A673 (cell line): Measurements from ENCODE around the gene CTNNA2. TPM values are rescaled to one million over a fixed set of nuclear protein-coding genes. Genes with fewer than 3 reads are reported as not detected.
"Not testable (repeated sequence)": the region's sequence is repeated elsewhere in the genome, so short reads cannot be mapped to it uniquely, and the experiment has no call there.

Experiments
- BruUV-seq: library from RNA; stranded (reverse); fragments of 400-500 nt; replicated peaks from 2 replicates; lab custom pipeline; 2021; lab: Mats Ljungman, UMichigan
- CTCF ChIA-PET: fragments of 300-600 bp; sonication (Branson Sonifier 250); formaldehyde crosslinking; loops from one replicate; lab custom pipeline; 2022; ENCODE audit warnings: antibody characterized with exemption; lab: Charles Lee
- POLR2A ChIA-PET: fragments of 300-600 bp; sonication (Branson Sonifier 250); formaldehyde crosslinking; loops from one replicate; lab custom pipeline; 2022; ENCODE audit warnings: antibody characterized with exemption; ENCODE audit not compliant: low non-redundant PET; lab: Charles Lee
- DNase-seq: peaks from one replicate; pipeline ENCODE4 v3.0.0-alpha.2; 2015; ENCODE audit warnings: low spot score
- H3K27ac ChIP-seq: fragments of 200-600 bp; sonication (generic); 2 replicates; pipeline ENCODE4 v1.5.1; 2016; ENCODE audit warnings: mixed run types, low read depth, mild to moderate bottlenecking, mixed read lengths, antibody characterized with exemption, low read length; ENCODE audit not compliant: poor library complexity, severe bottlenecking
- H3K27me3 ChIP-seq: fragments of 200-600 bp; sonication (generic); replicated peaks from 2 replicates; pipeline ENCODE4 v1.6.1; 2017; ENCODE audit warnings: mixed run types, low read depth, mild to moderate bottlenecking, mixed read lengths, antibody characterized with exemption, low read length; ENCODE audit not compliant: insufficient read depth, poor library complexity
- H3K36me3 ChIP-seq: fragments of 200-600 bp; sonication (generic); 2 replicates; pipeline ENCODE4 v1.6.1; 2016; ENCODE audit warnings: mixed run types, mild to moderate bottlenecking, mixed read lengths, antibody characterized with exemption, low read length; ENCODE audit not compliant: insufficient read depth, poor library complexity, severe bottlenecking
- H3K4me1 ChIP-seq: fragments of 200-600 bp; sonication (generic); 2 replicates; pipeline ENCODE4 v1.6.1; 2017; ENCODE audit warnings: mixed run types, mild to moderate bottlenecking, mixed read lengths, antibody characterized with exemption, low read length; ENCODE audit not compliant: insufficient read depth, poor library complexity, severe bottlenecking
- H3K4me3 ChIP-seq: fragments of 200-600 bp; sonication (generic); 2 replicates; pipeline ENCODE4 v1.5.1; 2016; ENCODE audit warnings: low read depth, mixed run types, mild to moderate bottlenecking, mixed read lengths, low read length; ENCODE audit not compliant: poor library complexity, severe bottlenecking
- H3K9me3 ChIP-seq: fragments of 200-600 bp; sonication (generic); 2 replicates; pipeline ENCODE4 v1.6.1; 2016; ENCODE audit warnings: mixed run types, low read depth, mild to moderate bottlenecking, mixed read lengths, antibody characterized with exemption, low read length; ENCODE audit not compliant: poor library complexity, severe bottlenecking
- CTCF ChIP-seq: fragments of 300-800, 200-600 bp; sonication (generic); conservative IDR thresholded peaks from 2 replicates; pipeline ENCODE4 v1.5.1; 2017; ENCODE audit warnings: low read depth, mild to moderate bottlenecking, antibody characterized with exemption, low read length, moderate library complexity, mixed read lengths
- EZH2 ChIP-seq: fragments of 200-600 bp; sonication (generic); IDR thresholded peaks from 2 replicates; pipeline ENCODE4 v1.6.1; 2017; ENCODE audit warnings: borderline replicate concordance, low read depth, mild to moderate bottlenecking, mixed read lengths, antibody characterized with exemption, low read length; ENCODE audit not compliant: poor library complexity, severe bottlenecking
- intact Hi-C: fragments of 100-400 bp; cut with micrococcal nuclease; formaldehyde crosslinking; loops from one replicate; pipeline ENCODE4 v1.10.0; 2022; ENCODE audit not compliant: unreplicated experiment
- total RNA-seq: library from RNA; stranded (reverse); gene quantifications from 2 replicates; pipeline ENCODE4 v1.2.3, GENCODE V29; 2021

Gene CTNNA2
- total RNA-seq, 1 experiment from 2014 or later = not detected

- Histone ChIP-seq H3K4me1 (no peaks in the 10 kb centered on the region), H3K27me3 (no peaks in the 10 kb centered on the region), H3K36me3 (no peaks in the 10 kb centered on the region), H3K4me3 (no peak overlapping the region), H3K27ac (no peak overlapping the region), H3K9me3 (no peaks in the 10 kb centered on the region)
- BruUV-seq = no TSS peak
- intact Hi-C loops = no loop called here
- POLR2A ChIA-PET = no interaction called here
- no peak for DNase-seq
- no peak for TF ChIP-seq CTCF
- no peak for TF ChIP-seq EZH2
- CTCF ChIA-PET = no interaction called here
Measured at GRCh38 chr2:80028051-80028450, 515.2 kb downstream of the CTNNA2 start.

GRCh38 chr2:80028584-80028983, 515.7 kb downstream of the CTNNA2 start:
- ChIA-PET CTCF (no interaction called here), POLR2A (no interaction called here)
- no peaks in the 10 kb centered on the region for H3K9me3 ChIP-seq
- H3K36me3 ChIP-seq = no peaks in the 10 kb centered on the region
- no peak for DNase-seq
- no peak overlapping the region for H3K4me3 ChIP-seq
- intact Hi-C loops = no loop called here
- TF ChIP-seq EZH2 = no peak
- no peaks in the 10 kb centered on the region for H3K27me3 ChIP-seq
- H3K4me1 ChIP-seq = no peaks in the 10 kb centered on the region
- H3K27ac ChIP-seq = no peak overlapping the region
- no TSS peak for BruUV-seq

- ChIA-PET POLR2A (no interaction called here), CTCF (no interaction called here)
- BruUV-seq = no TSS peak
- DNase-seq = no peak
- Histone ChIP-seq H3K4me3 (no peak overlapping the region), H3K36me3 (no peaks in the 10 kb centered on the region), H3K27ac (no peak overlapping the region), H3K4me1 (no peaks in the 10 kb centered on the region), H3K9me3 (no peaks in the 10 kb centered on the region), H3K27me3 (no peaks in the 10 kb centered on the region)
- no peak for TF ChIP-seq CTCF
- no peak for TF ChIP-seq EZH2
- intact Hi-C loops = no loop called here
Measured at GRCh38 chr2:80030135-80030534, 517.3 kb downstream of the CTNNA2 start.

- BruUV-seq, intact Hi-C loops, CTCF ChIA-PET: not testable (repeated sequence)
Measured at GRCh38 chr2:80032684-80033083, 519.8 kb downstream of the CTNNA2 start.

More at GRCh38 chr2:80032684-80033083, 519.8 kb downstream of the CTNNA2 start:
- DNase-seq, H3K36me3 ChIP-seq, H3K4me1 ChIP-seq, H3K9me3 ChIP-seq, POLR2A ChIA-PET, H3K27me3 ChIP-seq, H3K4me3 ChIP-seq, H3K27ac ChIP-seq: not testable (repeated sequence)
